DMS 273 (cell line): ENCODE data around the gene WWOX.
"Not testable (repeated sequence)": the region's sequence is repeated elsewhere in the genome, so short reads cannot be mapped to it uniquely, and the experiment has no call there.

ENCODE experiments used
- DNase-seq: peaks from one replicate; lab custom pipeline; 2025; ENCODE audit not compliant: unreplicated experiment; lab: John Stamatoyannopoulos, UW

WWOX gene

GRCh38 chr16:79021991-79022630, 922.7 kb downstream of the WWOX start:
- no peak for DNase-seq

GRCh38 chr16:79026117-79026516, 926.7 kb downstream of the WWOX start:
- no peak for DNase-seq

- no peak for DNase-seq
Observed at GRCh38 chr16:79036541-79036940, 937.1 kb downstream of the WWOX start.

- DNase-seq: no peak
Observed at GRCh38 chr16:79037521-79038373, 938.3 kb downstream of the WWOX start.

- no peak for DNase-seq
Observed at GRCh38 chr16:79041206-79041605, 941.8 kb downstream of the WWOX start.

- DNase-seq: no peak
Observed at GRCh38 chr16:79042141-79042540, 942.7 kb downstream of the WWOX start.

GRCh38 chr16:79042886-79043285, 943.4 kb downstream of the WWOX start:
- no peak for DNase-seq

GRCh38 chr16:79045191-79045590, 945.7 kb downstream of the WWOX start:
- DNase-seq: no peak

- DNase-seq: peak; percentile 28
Observed at GRCh38 chr16:79047337-79047736, 947.9 kb downstream of the WWOX start.

GRCh38 chr16:79049040-79049439, 949.6 kb downstream of the WWOX start:
- DNase-seq: peak; percentile 15

GRCh38 chr16:79050063-79050462, 950.6 kb downstream of the WWOX start:
- DNase-seq: no peak

- no peak for DNase-seq
Observed at GRCh38 chr16:79051313-79051712, 951.9 kb downstream of the WWOX start.

GRCh38 chr16:79052198-79052597, 952.7 kb downstream of the WWOX start:
- not testable (repeated sequence) for DNase-seq

GRCh38 chr16:79053577-79053976, 954.1 kb downstream of the WWOX start:
- no peak for DNase-seq

GRCh38 chr16:79054211-79054984, 954.9 kb downstream of the WWOX start:
- DNase-seq: no peak

GRCh38 chr16:79055251-79055970, 956.0 kb downstream of the WWOX start:
- no peak for DNase-seq

- no peak for DNase-seq
Observed at GRCh38 chr16:79061181-79061580, 961.7 kb downstream of the WWOX start.

GRCh38 chr16:79062336-79062735, 962.9 kb downstream of the WWOX start:
- DNase-seq: no peak

- no peak for DNase-seq
Observed at GRCh38 chr16:79062821-79063220, 963.4 kb downstream of the WWOX start.

- DNase-seq: no peak
Observed at GRCh38 chr16:79064256-79064972, 965.0 kb downstream of the WWOX start.
